ENCODE measurements around the gene USP6NL. TPM values are rescaled to one million over a fixed set of nuclear protein-coding genes. Genes with fewer than 3 reads are reported as not detected.
A peak's percentile ranks its signal among the peaks of the same experiment; 100 is the strongest.

Gene USP6NL
- total RNA-seq, 1 donor from 2014 or later, result 13.8 TPM

DNA sequence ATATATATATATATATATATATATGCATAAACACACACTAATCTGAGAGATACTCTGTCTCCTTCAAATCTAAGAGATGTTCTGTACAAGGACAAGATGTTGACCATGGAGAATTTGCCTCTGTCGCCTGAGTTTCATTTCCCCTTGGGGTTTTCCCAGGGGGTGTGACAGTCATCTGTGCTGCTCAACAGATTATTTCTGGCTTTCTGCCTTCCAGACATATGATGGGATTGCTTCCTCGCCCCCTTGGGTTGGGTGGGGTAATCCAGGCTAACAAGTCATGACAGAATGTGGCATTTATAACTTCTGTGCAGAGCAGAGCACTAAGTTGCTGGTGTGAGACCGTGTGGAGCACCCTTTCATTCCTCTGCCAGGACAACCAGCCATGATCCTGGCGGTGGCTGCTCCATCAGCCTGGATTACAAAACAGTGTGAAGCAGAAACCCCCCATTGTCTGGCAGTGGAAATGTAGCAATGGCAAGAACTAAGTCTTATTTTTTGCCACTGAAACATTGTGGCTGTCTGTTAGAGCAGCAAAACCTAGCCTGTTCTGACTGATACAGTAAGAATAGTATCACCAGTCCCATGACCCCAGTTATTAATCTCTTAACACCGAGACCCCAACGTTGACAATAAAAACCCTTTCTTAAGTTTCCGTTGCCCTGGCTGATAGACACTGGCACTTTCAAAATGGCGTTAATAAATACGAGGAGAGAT, 13.7 kb upstream of the USP6NL start:
- no peaks in the 10 kb centered on the region for H3K4me1 Mint-ChIP-seq (ENCODE audit: unreplicated experiment)
- no peaks in the 10 kb centered on the region for H3K9me3 Mint-ChIP-seq (ENCODE audit: unreplicated experiment)
- H3K27ac Mint-ChIP-seq (ENCODE audit: unreplicated experiment), result no peak overlapping the region
- TF ChIP-seq, protein P1, sequence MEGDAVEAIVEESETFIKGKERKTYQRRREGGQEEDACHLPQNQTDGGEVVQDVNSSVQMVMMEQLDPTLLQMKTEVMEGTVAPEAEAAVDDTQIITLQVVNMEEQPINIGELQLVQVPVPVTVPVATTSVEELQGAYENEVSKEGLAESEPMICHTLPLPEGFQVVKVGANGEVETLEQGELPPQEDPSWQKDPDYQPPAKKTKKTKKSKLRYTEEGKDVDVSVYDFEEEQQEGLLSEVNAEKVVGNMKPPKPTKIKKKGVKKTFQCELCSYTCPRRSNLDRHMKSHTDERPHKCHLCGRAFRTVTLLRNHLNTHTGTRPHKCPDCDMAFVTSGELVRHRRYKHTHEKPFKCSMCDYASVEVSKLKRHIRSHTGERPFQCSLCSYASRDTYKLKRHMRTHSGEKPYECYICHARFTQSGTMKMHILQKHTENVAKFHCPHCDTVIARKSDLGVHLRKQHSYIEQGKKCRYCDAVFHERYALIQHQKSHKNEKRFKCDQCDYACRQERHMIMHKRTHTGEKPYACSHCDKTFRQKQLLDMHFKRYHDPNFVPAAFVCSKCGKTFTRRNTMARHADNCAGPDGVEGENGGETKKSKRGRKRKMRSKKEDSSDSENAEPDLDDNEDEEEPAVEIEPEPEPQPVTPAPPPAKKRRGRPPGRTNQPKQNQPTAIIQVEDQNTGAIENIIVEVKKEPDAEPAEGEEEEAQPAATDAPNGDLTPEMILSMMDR (IDR thresholded peaks at IDR 0.05), result no peak
- DNase-seq (ENCODE audit: extremely low spot score, unreplicated experiment), result no peak
- no peak overlapping the region for H3K4me3 Mint-ChIP-seq (ENCODE audit: unreplicated experiment)
- peaks cover 30% of the 10 kb centered on the region for H3K27me3 Mint-ChIP-seq (ENCODE audit: unreplicated experiment)
- no peaks in the 10 kb centered on the region for H3K36me3 Mint-ChIP-seq (ENCODE audit: unreplicated experiment)

DNA sequence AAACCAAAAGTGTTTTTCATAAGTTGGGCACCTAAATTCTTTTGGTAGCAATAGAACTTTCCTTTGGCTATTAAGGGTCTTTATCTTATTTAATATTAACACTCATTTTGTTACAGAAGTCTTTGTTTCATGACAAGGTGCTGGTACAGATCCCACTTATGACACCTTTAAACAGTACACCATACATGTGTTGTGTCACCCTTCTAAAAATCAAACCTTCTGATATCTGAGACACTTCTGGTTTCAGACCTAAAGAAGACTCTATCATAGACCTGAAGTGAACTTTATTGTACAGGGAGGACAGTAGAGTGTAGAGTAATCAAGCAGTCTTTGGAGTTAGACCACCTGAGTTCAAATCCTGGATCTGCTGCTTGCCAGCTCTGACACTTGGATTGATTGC, 5.8 kb upstream of the USP6NL start:
- no peak overlapping the region for H3K27ac Mint-ChIP-seq (ENCODE audit: unreplicated experiment)
- TF ChIP-seq, protein P1 (IDR thresholded peaks at IDR 0.05), result no peak
- DNase-seq (ENCODE audit: extremely low spot score, unreplicated experiment), result no peak
- H3K36me3 Mint-ChIP-seq (ENCODE audit: unreplicated experiment), result no peaks in the 10 kb centered on the region
- no peaks in the 10 kb centered on the region for H3K9me3 Mint-ChIP-seq (ENCODE audit: unreplicated experiment)
- H3K4me1 Mint-ChIP-seq (ENCODE audit: unreplicated experiment), result no peaks in the 10 kb centered on the region
- peaks cover 16% of the 10 kb centered on the region for H3K27me3 Mint-ChIP-seq (ENCODE audit: unreplicated experiment)
- no peak overlapping the region for H3K4me3 Mint-ChIP-seq (ENCODE audit: unreplicated experiment)

DNA sequence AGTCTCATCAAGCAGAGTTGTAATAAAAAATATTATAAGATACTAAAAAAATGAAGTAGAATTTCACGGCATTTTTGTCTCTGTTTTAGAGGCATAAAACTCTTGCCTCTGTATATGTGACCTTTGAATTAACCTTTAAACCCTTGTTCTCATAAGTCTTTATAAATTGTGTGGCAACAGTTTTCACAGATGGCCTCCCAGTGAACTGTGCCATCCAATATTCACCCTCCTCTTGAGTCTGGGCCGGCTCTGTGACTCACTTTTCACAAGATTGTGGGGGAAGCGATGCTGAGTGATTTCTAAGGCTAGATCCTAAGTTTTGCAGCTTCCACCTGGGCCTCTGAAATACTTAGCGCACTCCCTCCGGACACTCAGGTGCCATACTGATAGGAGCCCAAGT, 4.6 kb upstream of the USP6NL start:
- DNase-seq (ENCODE audit: extremely low spot score, unreplicated experiment), result no peak
- Mint-ChIP-seq H3K36me3 (ENCODE audit: unreplicated experiment) (no peaks in the 10 kb centered on the region), H3K27me3 (ENCODE audit: unreplicated experiment) (peaks cover 16% of the 10 kb centered on the region), H3K27ac (ENCODE audit: unreplicated experiment) (no peak overlapping the region), H3K4me3 (ENCODE audit: unreplicated experiment) (no peak overlapping the region), H3K4me1 (ENCODE audit: unreplicated experiment) (peaks cover 2% of the 10 kb centered on the region), H3K9me3 (ENCODE audit: unreplicated experiment) (no peaks in the 10 kb centered on the region)
- TF ChIP-seq, protein P1 (IDR thresholded peaks at IDR 0.05), result no peak

DNA sequence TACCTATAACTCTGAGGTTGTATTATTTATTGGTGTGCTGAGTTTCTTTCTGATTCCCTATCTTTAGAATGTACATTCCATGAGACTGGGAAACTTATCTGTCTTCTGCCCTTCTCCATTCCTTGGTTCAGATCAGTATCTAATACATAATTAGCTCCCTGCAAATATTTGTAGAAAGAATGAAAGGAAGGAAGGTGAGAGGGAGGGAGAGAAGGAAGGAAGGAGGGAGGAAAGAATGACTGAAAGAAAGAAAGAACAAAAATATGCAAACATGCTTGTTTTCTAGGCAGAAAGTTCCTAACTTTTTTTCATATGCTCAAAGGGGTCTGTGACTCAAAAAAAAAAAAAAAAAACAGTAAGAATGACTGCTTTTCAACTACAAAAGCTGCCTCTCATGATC, 3.9 kb upstream of the USP6NL start:
- DNase-seq (ENCODE audit: extremely low spot score, unreplicated experiment), result no peak
- Mint-ChIP-seq H3K27ac (ENCODE audit: unreplicated experiment) (no peak overlapping the region), H3K27me3 (ENCODE audit: unreplicated experiment) (peaks cover 12% of the 10 kb centered on the region), H3K4me3 (ENCODE audit: unreplicated experiment) (no peak overlapping the region), H3K36me3 (ENCODE audit: unreplicated experiment) (no peaks in the 10 kb centered on the region), H3K4me1 (ENCODE audit: unreplicated experiment) (peaks cover 4% of the 10 kb centered on the region), H3K9me3 (ENCODE audit: unreplicated experiment) (no peaks in the 10 kb centered on the region)
- TF ChIP-seq, protein P1 (IDR thresholded peaks at IDR 0.05), result no peak

DNA sequence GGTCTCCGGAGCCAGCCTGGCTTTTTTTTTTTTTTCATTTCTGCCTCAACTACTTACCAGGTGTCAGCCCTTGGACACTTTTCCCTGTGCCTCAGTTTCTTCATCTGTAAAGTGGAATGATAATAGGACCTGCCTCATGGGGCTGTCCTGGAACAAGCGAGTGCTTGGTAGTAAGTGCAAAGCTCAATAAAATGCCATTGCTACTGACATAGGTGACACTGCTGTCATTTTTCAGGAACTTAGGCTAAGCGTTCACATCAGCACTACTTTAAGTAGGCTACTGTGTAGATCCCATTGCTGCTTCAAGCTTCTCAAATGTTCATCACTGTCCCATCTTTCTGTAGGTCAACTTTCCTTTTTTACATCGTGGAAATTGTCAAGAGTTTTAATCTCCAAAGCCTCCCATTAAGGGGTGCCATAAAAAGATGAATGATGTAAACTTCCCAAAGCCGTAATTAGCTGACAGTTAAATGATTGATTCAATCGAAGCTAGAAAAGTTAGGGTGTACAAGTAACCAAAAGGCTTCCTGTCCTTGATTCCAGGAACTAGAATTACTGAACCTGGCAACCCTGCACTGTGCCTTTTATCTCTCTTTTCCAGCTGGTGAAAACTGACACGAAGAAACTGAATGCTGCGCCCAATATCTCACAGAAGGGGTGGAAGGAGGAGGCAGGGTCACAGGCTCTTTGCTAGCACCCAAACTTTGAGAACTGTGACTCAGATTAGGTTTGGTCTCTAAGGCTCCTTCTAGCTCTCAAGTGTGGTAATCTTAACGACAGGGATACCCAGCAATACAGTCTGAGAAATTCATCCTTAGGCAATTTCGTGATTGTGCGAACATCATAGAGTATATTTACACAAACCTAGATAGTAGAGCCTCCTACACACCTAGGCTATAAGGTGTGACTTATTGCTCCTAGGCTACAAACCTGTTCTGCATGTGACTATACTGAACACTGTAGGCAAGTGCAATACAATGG, 861 bp upstream of the USP6NL start:
- H3K9me3 Mint-ChIP-seq (ENCODE audit: unreplicated experiment), result no peaks in the 10 kb centered on the region
- H3K27ac Mint-ChIP-seq (ENCODE audit: unreplicated experiment), result peak overlapping the region; percentile 75
- peaks cover 3% of the 10 kb centered on the region for H3K36me3 Mint-ChIP-seq (ENCODE audit: unreplicated experiment)
- H3K4me1 Mint-ChIP-seq (ENCODE audit: unreplicated experiment), result peaks cover 23% of the 10 kb centered on the region
- peak overlapping the region; percentile 76 for H3K4me3 Mint-ChIP-seq (ENCODE audit: unreplicated experiment)
- TF ChIP-seq, protein P1 (IDR thresholded peaks at IDR 0.05), result no peak
- DNase-seq (ENCODE audit: extremely low spot score, unreplicated experiment), result no peak
- no peaks in the 10 kb centered on the region for H3K27me3 Mint-ChIP-seq (ENCODE audit: unreplicated experiment)

All from osteocyte (in vitro differentiated cells).